GM23338 (cell line): ENCODE data around the gene PLD5. TPM values are rescaled to one million over a fixed set of nuclear protein-coding genes. Genes with fewer than 3 reads are reported as not detected.
"Not testable (repeated sequence)": the region's sequence is repeated elsewhere in the genome, so short reads cannot be mapped to it uniquely, and the experiment has no call there.

Experiments used
- ATAC-seq: fragments of 200-7000 bp; cut with Tn5 transposase; 3 replicates; pipeline ENCODE4 v1.9.1; 2020
- DNase-seq: peaks from one replicate; pipeline ENCODE4 v3.0.0-alpha.2; 2015; ENCODE audit warnings: low spot score
- H2AFZ ChIP-seq: fragments of 200-600 bp; sonication (generic); 2 replicates; pipeline ENCODE4 v1.8.0; 2016; ENCODE audit warnings: antibody characterized with exemption, mild to moderate bottlenecking, moderate library complexity
- H3F3A ChIP-seq: fragments of 200-600 bp; sonication (generic); replicated peaks from 2 replicates; pipeline ENCODE4 v1.8.0; 2017; ENCODE audit warnings: antibody characterized with exemption, mixed run types, low read depth
- H3K27ac ChIP-seq: fragments of 200-600 bp; sonication (generic); 2 replicates; pipeline ENCODE4 v1.6.1; 2016; ENCODE audit warnings: low read depth
- H3K27me3 ChIP-seq: fragments of 200-600 bp; sonication (generic); 2 replicates; pipeline ENCODE4 v1.8.0; 2016; ENCODE audit warnings: mild to moderate bottlenecking, mixed run types, moderate library complexity; ENCODE audit not compliant: insufficient read depth
- H3K36me3 ChIP-seq: fragments of 200-600 bp; sonication (generic); 2 replicates; pipeline ENCODE4 v1.8.0; 2016; ENCODE audit warnings: mild to moderate bottlenecking; ENCODE audit not compliant: insufficient read depth
- H3K4me1 ChIP-seq: fragments of 200-600 bp; sonication (generic); 2 replicates; pipeline ENCODE4 v1.8.0; 2016; ENCODE audit warnings: mild to moderate bottlenecking, moderate library complexity; ENCODE audit not compliant: insufficient read depth
- H3K4me2 ChIP-seq: fragments of 200-600 bp; sonication (generic); 2 replicates; pipeline ENCODE4 v1.7.1; 2017; ENCODE audit warnings: mixed run types
- H3K4me3 ChIP-seq: fragments of 200-600 bp; sonication (generic); 2 replicates; pipeline ENCODE4 v1.6.1; 2016; ENCODE audit warnings: mixed run types
- H3K79me2 ChIP-seq: fragments of 200-600 bp; sonication (generic); replicated peaks from 2 replicates; pipeline ENCODE4 v1.8.0; 2017; ENCODE audit warnings: mild to moderate bottlenecking; ENCODE audit not compliant: insufficient read depth
- H3K9me2 ChIP-seq: fragments of 200-600 bp; sonication (generic); 2 replicates; pipeline ENCODE4 v1.8.0; 2017; ENCODE audit not compliant: insufficient read depth
- H4K20me1 ChIP-seq: fragments of 200-600 bp; sonication (generic); replicated peaks from 2 replicates; pipeline ENCODE4 v1.8.0; 2017; ENCODE audit warnings: mild to moderate bottlenecking; ENCODE audit not compliant: insufficient read depth
- H3K27ac Mint-ChIP-seq: 2 replicates; pipeline ENCODE4 v1.8.0; 2020; ENCODE audit warnings: inconsistent platforms, mild to moderate bottlenecking, moderate library complexity, mixed read lengths
- H3K27me3 Mint-ChIP-seq: 3 replicates; pipeline ENCODE4 v1.8.0; 2022; ENCODE audit warnings: low read depth, mild to moderate bottlenecking, moderate library complexity, mixed read lengths, inconsistent platforms; ENCODE audit not compliant: insufficient read depth, poor library complexity
- H3K36me3 Mint-ChIP-seq: 3 replicates; pipeline ENCODE4 v1.8.0; 2021; ENCODE audit warnings: low read depth, mild to moderate bottlenecking, inconsistent platforms, moderate library complexity, mixed read lengths
- H3K4me1 Mint-ChIP-seq: 3 replicates; pipeline ENCODE4 v1.8.0; 2020; ENCODE audit warnings: mild to moderate bottlenecking, inconsistent platforms, mixed read lengths
- H3K4me3 Mint-ChIP-seq: 3 replicates; pipeline ENCODE4 v1.8.0; 2021; ENCODE audit warnings: moderate library complexity, mild to moderate bottlenecking, inconsistent platforms, mixed read lengths
- H3K9me3 Mint-ChIP-seq: 3 replicates; pipeline ENCODE4 v1.8.0; 2020; ENCODE audit warnings: moderate library complexity, mild to moderate bottlenecking, inconsistent platforms, mixed read lengths
- polyA plus RNA-seq: library from polyadenylated mRNA; unstranded; fragments of >200 nt; fragmentation: Nextera tagmentation; extraction: Ambion mirVana; gene quantifications from 2 replicates; pipeline ENCODE4 v1.2.1, GENCODE V29; 2016
- total RNA-seq: library from RNA; depleted of rRNA; stranded (reverse); fragments of >200 nt; shearing (Covaris generic); gene quantifications from 2 replicates; pipeline ENCODE4 v1.2.3, GENCODE V29; 2014

The PLD5 gene
- total and polyA plus RNA-seq, 2 experiments from 2014 or later = 5.5 to 5.8 TPM

- H3K36me3 Mint-ChIP-seq, H3K4me1 Mint-ChIP-seq, DNase-seq: not testable (repeated sequence)
Observed at GRCh38 chr1:242288067-242288466, 236.4 kb downstream of the PLD5 start.

GRCh38 chr1:242282758-242283485 is 241.6 kb downstream of the PLD5 start:
- H3K79me2 ChIP-seq, H3K9me2 ChIP-seq, DNase-seq, H3K27ac Mint-ChIP-seq, H3F3A ChIP-seq, ATAC-seq, H3K9me3 Mint-ChIP-seq, H3K36me3 Mint-ChIP-seq, H2AFZ ChIP-seq, H3K27ac ChIP-seq, H3K27me3 ChIP-seq, H3K4me3 Mint-ChIP-seq, H3K36me3 ChIP-seq, H3K27me3 Mint-ChIP-seq, H3K4me1 ChIP-seq, H3K4me3 ChIP-seq, H4K20me1 ChIP-seq, H3K4me1 Mint-ChIP-seq, H3K4me2 ChIP-seq: not testable (repeated sequence)

More at GRCh38 chr1:242288067-242288466, 236.4 kb downstream of the PLD5 start:
- not testable (repeated sequence) for H3K27me3 Mint-ChIP-seq, ATAC-seq, H3K27me3 ChIP-seq, H3K9me2 ChIP-seq, H3F3A ChIP-seq, H3K79me2 ChIP-seq, H3K27ac Mint-ChIP-seq, H3K4me1 ChIP-seq, H3K4me2 ChIP-seq, H3K9me3 Mint-ChIP-seq, H3K4me3 Mint-ChIP-seq, H2AFZ ChIP-seq, H3K4me3 ChIP-seq, H3K36me3 ChIP-seq, H3K27ac ChIP-seq, H4K20me1 ChIP-seq

GRCh38 chr1:242278406-242278805 is 246.1 kb downstream of the PLD5 start:
- H3K27me3 ChIP-seq, H4K20me1 ChIP-seq, H3K27me3 Mint-ChIP-seq, H3K9me3 Mint-ChIP-seq, H3K36me3 Mint-ChIP-seq, H3K27ac ChIP-seq, H3K4me1 ChIP-seq, H3K4me1 Mint-ChIP-seq, H3K4me2 ChIP-seq, H3K79me2 ChIP-seq, H2AFZ ChIP-seq, DNase-seq, H3K9me2 ChIP-seq, H3K36me3 ChIP-seq, H3F3A ChIP-seq, H3K4me3 Mint-ChIP-seq, ATAC-seq, H3K4me3 ChIP-seq, H3K27ac Mint-ChIP-seq: not testable (repeated sequence)

GRCh38 chr1:242276769-242277168 is 247.7 kb downstream of the PLD5 start:
- not testable (repeated sequence) for H3K27me3 Mint-ChIP-seq, H3K4me1 ChIP-seq, H3F3A ChIP-seq, H3K36me3 Mint-ChIP-seq, H3K27me3 ChIP-seq, DNase-seq, H3K4me2 ChIP-seq, H3K79me2 ChIP-seq, H2AFZ ChIP-seq, ATAC-seq, H3K4me1 Mint-ChIP-seq, H3K27ac ChIP-seq, H3K36me3 ChIP-seq, H3K4me3 Mint-ChIP-seq, H4K20me1 ChIP-seq, H3K9me2 ChIP-seq, H3K9me3 Mint-ChIP-seq, H3K4me3 ChIP-seq, H3K27ac Mint-ChIP-seq

GRCh38 chr1:242267004-242267403 is 257.5 kb downstream of the PLD5 start:
- not testable (repeated sequence) for H3K4me3 Mint-ChIP-seq, ATAC-seq, H3K27ac ChIP-seq, H3K4me1 ChIP-seq, DNase-seq, H3F3A ChIP-seq, H3K9me2 ChIP-seq, H3K36me3 Mint-ChIP-seq, H3K4me3 ChIP-seq, H4K20me1 ChIP-seq, H3K4me2 ChIP-seq, H3K4me1 Mint-ChIP-seq, H3K27me3 ChIP-seq, H3K9me3 Mint-ChIP-seq, H3K27ac Mint-ChIP-seq, H3K36me3 ChIP-seq, H3K27me3 Mint-ChIP-seq, H2AFZ ChIP-seq, H3K79me2 ChIP-seq
